Gastroesophageal sphincter (tissue), 4 donors: ENCODE measurements around the gene RREB1. TPM values are rescaled to one million over a fixed set of nuclear protein-coding genes. Genes with fewer than 3 reads are reported as not detected.

Source experiments
- ATAC-seq: fragments of 150-250 bp; one replicate; pipeline ENCODE4 v1.9.1; 2016; ENCODE audit warnings: mild to moderate bottlenecking, moderate library complexity
- H3K27ac ChIP-seq, 4 donors: fragments of 200-600 bp; sonication (generic) in 3 of 4; 1 replicate in 3 of 4; 2 replicates in 1 of 4; pipeline ENCODE4 v1.5.1; 2016 to 2019
- H3K27me3 ChIP-seq: fragments of 200-600 bp; sonication (generic); one replicate; pipeline ENCODE4 v1.5.1; 2019
- H3K36me3 ChIP-seq, 2 donors: fragments of 200-600 bp; sonication (generic); one replicate each; pipeline ENCODE4 v1.5.1; 2019; ENCODE audit warnings: control low read depth in 1 of 2
- H3K4me1 ChIP-seq, 3 donors: fragments of 200-600 bp; sonication (generic); 1 replicate in 2 of 3; 2 replicates in 1 of 3; pipeline ENCODE4 v1.5.1; 2016 to 2019; ENCODE audit warnings: control low read depth in 2 of 3
- H3K4me3 ChIP-seq, 2 donors: fragments of 200-600 bp; sonication (generic); one replicate each; pipeline ENCODE4 v1.5.1; 2019; ENCODE audit warnings: mild to moderate bottlenecking in 1 of 2, moderate library complexity in 1 of 2
- H3K9me3 ChIP-seq, 3 donors: fragments of 200-600 bp; sonication (generic); one replicate each; pipeline ENCODE4 v1.5.1; 2017 to 2019; ENCODE audit warnings: control low read depth in 2 of 3
- EP300 ChIP-seq: sonication (generic); formaldehyde crosslinking; IDR thresholded peaks from one replicate; pipeline ENCODE4 v1.6.1; 2017; ENCODE audit warnings: antibody characterized with exemption, mild to moderate bottlenecking
- POLR2A ChIP-seq, 2 donors: fragments of 450-650 bp; IDR thresholded peaks; one replicate each; pipeline ENCODE4 v1.6.1; 2017; ENCODE audit warnings: antibody characterized with exemption in 2 of 2, mild to moderate bottlenecking in 2 of 2, moderate library complexity in 1 of 2
- POLR2AphosphoS5 ChIP-seq: sonication (generic); formaldehyde crosslinking; IDR thresholded peaks from one replicate; pipeline ENCODE4 v1.6.1; 2017; ENCODE audit warnings: antibody characterized with exemption
- WGBS, 2 donors: methylation state at CpG; one replicate each; pipeline ENCODE4 v1.1.5; 2018; ENCODE audit warnings: low coverage in 1 of 2; 5-methylcytosine and 5-hydroxymethylcytosine counted together
- total RNA-seq, 4 donors: library from RNA; depleted of rRNA; stranded (reverse); fragments of >200 nt; gene quantifications; one replicate each; pipeline ENCODE4 v1.1.0, GENCODE V29; 2016
- TF ChIP-seq, protein P1 (sequence below), 4 experiments: fragments of 200-600 bp in 2 of 4; fragments of 450-650 bp in 2 of 4; sonication (generic) in 1 of 4; IDR thresholded peaks; one replicate each; pipeline ENCODE4 v1.5.1; 2017 to 2019; ENCODE audit warnings: antibody characterized with exemption in 4 of 4, mild to moderate bottlenecking in 2 of 4, moderate library complexity in 2 of 4

RREB1 gene
- total RNA-seq, 4 donors from 2014 or later = 20.3 to 40.8 (median 28.1) TPM

DNA sequence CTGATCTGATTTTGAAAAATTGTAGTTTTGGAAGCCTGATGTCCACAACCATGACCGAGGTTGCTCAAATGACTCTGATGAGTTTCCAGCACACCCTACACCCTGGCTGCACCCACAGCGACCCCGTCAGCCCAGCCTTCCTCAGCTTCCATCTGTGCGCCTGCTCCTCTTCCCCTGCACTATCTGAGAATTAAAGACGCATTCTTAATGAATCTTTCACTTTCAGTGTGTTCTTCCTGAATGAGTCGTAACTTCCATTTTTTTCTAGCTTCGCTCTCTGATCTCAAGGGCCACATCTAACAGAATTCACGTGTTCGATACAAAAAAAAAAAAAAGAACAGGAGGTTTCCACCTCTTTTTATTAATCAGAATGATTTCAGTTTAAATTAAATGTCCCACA lies 21.3 kb upstream of the RREB1 start:
- Histone ChIP-seq H3K4me1 (peaks cover 0 to 23% (median 0%) of the 10 kb centered on the region in 3 donors), H3K4me3 (peak overlapping the region; percentile 26 to 42), H3K27me3 (no peaks in the 10 kb centered on the region), H3K36me3 (no peaks in the 10 kb centered on the region), H3K9me3 (no peaks in the 10 kb centered on the region), H3K27ac (peak overlapping the region in 2 of 4 donors; percentile 20 to 47)
- peak; percentile 48 for ATAC-seq
- WGBS, 2 donors = 25 to 33% methylated on average over 9 of the region's 9 CpGs
- TF ChIP-seq POLR2A (IDR thresholded peaks at IDR 0.05) = no peak

DNA sequence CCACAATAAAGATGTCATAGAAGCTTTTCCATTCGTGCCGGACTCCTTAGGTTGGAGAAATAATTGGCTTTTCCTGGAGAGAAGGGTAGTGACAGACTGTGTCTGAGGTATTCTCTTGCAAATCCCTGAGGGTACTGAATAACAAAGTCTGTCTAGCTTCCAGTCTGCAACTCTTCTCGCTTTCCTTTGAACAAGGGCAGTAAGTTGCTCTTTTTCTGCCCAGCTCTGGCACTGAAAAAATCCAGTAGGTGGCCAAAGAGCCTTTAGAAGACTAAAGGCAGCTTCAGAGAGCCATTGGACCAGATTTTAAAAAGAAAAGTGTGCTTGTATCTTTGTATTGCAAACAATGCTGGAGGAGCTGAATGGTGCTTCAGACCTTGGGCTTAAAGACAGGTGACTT lies 20.7 kb upstream of the RREB1 start:
- peak overlapping the region in 2 of 4 donors; percentile 20 to 47 for H3K27ac ChIP-seq
- H3K9me3 ChIP-seq = no peaks in the 10 kb centered on the region
- no peak for TF ChIP-seq POLR2A (IDR thresholded peaks at IDR 0.05)
- TF ChIP-seq, protein P1, sequence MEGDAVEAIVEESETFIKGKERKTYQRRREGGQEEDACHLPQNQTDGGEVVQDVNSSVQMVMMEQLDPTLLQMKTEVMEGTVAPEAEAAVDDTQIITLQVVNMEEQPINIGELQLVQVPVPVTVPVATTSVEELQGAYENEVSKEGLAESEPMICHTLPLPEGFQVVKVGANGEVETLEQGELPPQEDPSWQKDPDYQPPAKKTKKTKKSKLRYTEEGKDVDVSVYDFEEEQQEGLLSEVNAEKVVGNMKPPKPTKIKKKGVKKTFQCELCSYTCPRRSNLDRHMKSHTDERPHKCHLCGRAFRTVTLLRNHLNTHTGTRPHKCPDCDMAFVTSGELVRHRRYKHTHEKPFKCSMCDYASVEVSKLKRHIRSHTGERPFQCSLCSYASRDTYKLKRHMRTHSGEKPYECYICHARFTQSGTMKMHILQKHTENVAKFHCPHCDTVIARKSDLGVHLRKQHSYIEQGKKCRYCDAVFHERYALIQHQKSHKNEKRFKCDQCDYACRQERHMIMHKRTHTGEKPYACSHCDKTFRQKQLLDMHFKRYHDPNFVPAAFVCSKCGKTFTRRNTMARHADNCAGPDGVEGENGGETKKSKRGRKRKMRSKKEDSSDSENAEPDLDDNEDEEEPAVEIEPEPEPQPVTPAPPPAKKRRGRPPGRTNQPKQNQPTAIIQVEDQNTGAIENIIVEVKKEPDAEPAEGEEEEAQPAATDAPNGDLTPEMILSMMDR (IDR thresholded peaks at IDR 0.05) = peak in 3 of 4 experiments; percentile 32 to 46 (median 37)
- WGBS, 2 donors = 17 to 29% methylated on average over 3 of the region's 3 CpGs
- H3K4me3 ChIP-seq = peak overlapping the region; percentile 26 to 42
- peaks cover 0 to 23% (median 0%) of the 10 kb centered on the region in 3 donors for H3K4me1 ChIP-seq
- no peaks in the 10 kb centered on the region for H3K36me3 ChIP-seq
- no peak for ATAC-seq
- H3K27me3 ChIP-seq = no peaks in the 10 kb centered on the region

DNA sequence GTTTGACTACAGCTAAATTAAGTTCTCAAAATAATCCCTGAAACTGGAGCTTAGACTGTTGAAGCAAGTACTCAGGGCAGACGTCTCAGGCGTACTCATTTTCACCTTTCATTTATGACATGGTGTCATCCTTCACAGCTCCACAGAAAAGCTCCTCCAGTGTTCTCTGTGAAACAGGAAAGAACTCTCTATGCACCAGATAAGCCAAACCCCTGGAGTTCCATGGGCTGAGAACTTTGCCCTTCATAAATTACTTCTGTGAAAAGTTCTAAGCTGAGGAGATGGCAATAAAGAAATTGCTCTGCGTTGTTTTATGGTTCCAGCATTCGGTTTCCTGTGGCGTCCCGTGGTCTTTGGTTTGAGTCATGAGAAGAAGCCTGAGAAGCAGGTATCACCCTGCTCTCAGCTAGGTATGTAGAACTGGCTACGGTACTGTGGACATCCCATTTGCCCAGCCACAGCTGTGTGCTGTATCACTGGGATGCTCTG lies 20.2 kb upstream of the RREB1 start:
- ATAC-seq = no peak
- H3K27me3 ChIP-seq = no peaks in the 10 kb centered on the region
- no peaks in the 10 kb centered on the region for H3K9me3 ChIP-seq
- H3K4me3 ChIP-seq = no peak overlapping the region
- 71 to 79% methylated on average over 6 of the region's 7 CpGs for WGBS, 2 donors
- H3K36me3 ChIP-seq = no peaks in the 10 kb centered on the region
- H3K27ac ChIP-seq = peak overlapping the region in 1 of 4 donors; percentile 20
- H3K4me1 ChIP-seq = peaks cover 0 to 23% (median 0%) of the 10 kb centered on the region in 3 donors
- no peak for TF ChIP-seq POLR2A (IDR thresholded peaks at IDR 0.05)
- TF ChIP-seq, protein P1 (IDR thresholded peaks at IDR 0.05) = no peak
- no peak for TF ChIP-seq EP300
- no peak for TF ChIP-seq POLR2AphosphoS5

DNA sequence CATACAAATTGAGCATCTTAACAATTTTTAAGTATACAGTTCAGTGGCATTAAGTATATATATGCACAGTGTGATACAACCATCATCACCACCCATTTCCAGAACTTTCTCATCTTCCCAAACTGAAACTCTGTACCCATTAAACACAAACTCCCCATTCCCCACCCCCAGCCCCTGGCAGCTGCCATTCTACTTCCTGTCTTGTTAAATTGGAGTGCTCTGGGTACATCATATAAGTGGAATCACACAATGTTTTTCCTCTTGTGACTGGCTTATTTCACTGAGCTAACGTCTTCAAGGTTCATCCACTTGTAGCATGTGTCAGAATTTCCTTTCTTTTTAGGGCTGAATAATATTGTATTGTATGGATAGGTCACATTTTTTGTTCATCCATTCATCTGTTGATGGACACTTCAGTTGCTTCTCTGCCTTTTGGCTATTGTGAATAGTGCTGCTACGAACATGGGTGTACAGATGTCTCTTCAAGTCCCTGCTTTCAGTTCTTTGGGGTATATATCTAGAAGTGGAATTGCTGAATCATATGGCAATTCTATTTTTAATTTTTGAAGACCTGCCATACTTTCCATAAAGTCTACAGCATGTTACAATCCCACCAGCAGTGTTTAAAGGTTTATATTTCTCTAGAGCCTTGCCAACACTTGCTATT lies 19.6 kb upstream of the RREB1 start:
- WGBS, 2 donors = 37 to 57% methylated on average over 2 of the region's 2 CpGs

DNA sequence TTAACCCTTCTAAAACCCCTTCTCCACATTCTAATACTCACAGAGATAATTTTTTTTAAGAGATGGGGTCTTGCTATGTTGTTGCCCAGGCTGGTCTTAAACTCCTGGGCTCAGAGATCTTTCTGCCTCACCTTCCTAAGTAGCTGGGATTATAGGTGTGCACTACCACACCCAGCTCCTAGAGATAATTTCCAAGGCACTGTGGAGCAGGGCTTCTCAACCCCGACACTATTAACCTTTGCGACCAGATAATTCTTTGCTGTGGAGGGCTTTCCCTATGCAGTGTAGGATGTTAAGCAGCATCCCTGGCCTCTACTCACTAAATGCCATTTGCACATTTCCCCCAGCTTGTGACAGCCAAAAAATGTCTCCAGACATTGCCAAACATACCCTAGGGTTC lies 8.8 kb upstream of the RREB1 start:
- no peak for ATAC-seq
- Histone ChIP-seq H3K4me1 (no peaks in the 10 kb centered on the region), H3K27me3 (no peaks in the 10 kb centered on the region), H3K9me3 (no peaks in the 10 kb centered on the region), H3K4me3 (no peak overlapping the region), H3K36me3 (no peaks in the 10 kb centered on the region), H3K27ac (no peak overlapping the region)
- 80% methylated on average over 1 of the region's 2 CpGs; no CpG with 5 or more reads in 1 of the 2 donors for WGBS, 2 donors
- TF ChIP-seq, protein P1 (IDR thresholded peaks at IDR 0.05) = no peak
- TF ChIP-seq EP300 = no peak
- no peak for TF ChIP-seq POLR2A (IDR thresholded peaks at IDR 0.05)
- TF ChIP-seq POLR2AphosphoS5 = no peak

More for the DNA sequence above, 19.6 kb upstream of the RREB1 start:
- Histone ChIP-seq H3K27ac (no peak overlapping the region), H3K27me3 (no peaks in the 10 kb centered on the region), H3K36me3 (no peaks in the 10 kb centered on the region), H3K4me1 (peaks cover 0 to 23% (median 0%) of the 10 kb centered on the region in 3 donors), H3K4me3 (no peak overlapping the region), H3K9me3 (no peaks in the 10 kb centered on the region)
- TF ChIP-seq EP300 = no peak
- TF ChIP-seq, protein P1 (IDR thresholded peaks at IDR 0.05) = no peak
- no peak for TF ChIP-seq POLR2AphosphoS5
- no peak for TF ChIP-seq POLR2A (IDR thresholded peaks at IDR 0.05)
- ATAC-seq = no peak
